Stimulated activated CD8-positive, alpha-beta memory T cell treated with anti-CD3 and anti-CD28 coated beads, Interleukin-7, amount 100 ng/mL, for 1 hour (primary cell): ENCODE measurements around the gene SMG5.

Experiments
- DNase-seq, 2 donors: peaks; one replicate each; pipeline ENCODE4 v3.0.0-alpha.2; 2020; ENCODE audit warnings: low read depth in 2 of 2

Gene SMG5

DNA sequence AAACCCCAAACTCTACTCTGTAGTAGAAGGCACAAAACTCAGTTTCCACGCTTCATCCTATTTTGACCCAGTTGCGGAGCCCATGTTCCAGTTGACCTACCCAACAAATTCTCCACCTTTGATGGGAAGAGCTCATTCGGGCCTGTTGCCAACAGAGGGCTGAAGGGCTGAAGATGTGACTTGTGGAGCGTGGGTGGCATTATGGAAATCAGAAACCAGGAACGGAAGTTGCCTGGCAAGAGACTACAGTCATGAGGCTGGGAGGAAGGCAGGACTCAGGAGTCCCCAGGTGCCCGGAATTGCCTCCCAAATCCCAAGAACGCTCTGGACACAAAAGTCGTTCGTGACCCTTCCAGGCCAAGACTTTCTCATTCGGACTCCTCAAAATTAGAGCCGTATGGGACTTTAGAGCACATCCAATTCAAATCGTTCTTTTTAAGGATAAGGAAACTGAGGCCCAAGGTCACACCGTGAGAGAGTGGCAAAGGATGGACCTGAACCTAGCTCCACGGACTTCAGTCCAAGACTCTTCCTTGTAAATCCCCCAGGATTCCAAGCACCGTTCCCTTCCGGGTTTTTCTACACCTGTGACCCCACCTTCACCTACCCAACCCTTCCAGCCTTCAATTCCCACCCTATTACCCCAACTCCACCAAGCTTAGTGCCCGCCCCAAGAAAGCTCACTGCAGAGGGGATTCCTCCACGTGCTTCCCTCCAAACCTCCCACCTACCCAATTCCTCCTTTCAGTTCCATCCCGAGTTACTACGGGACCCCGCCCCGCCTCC, 739 bp downstream of the SMG5 start:
- DNase-seq, result no peak

GRCh38 chr1:156281281-156281680, 1.3 kb downstream of the SMG5 start:
- DNase-seq, result no peak

GRCh38 chr1:156279837-156280236, 2.8 kb downstream of the SMG5 start:
- no peak for DNase-seq

DNA sequence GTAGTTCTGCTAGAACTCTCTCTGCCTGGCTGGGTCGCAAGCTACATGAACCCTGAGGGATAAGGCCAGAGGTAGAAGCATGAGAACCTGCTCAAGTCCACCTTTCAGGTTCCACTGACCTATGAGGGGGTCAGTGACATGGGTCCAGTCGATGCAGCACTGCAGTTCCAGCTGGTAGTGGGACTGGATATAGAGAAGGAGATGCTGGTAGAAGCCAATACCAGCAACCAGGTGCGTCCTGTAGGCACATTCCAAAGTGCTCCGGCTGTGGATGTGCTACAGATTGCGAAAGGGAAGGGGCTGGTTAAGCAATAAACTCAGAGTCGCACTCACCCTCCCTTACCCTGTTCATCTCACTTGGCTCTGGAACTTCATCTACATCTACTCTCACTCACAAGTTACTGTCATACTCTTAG, 5.7 kb downstream of the SMG5 start:
- DNase-seq, result no peak

DNA sequence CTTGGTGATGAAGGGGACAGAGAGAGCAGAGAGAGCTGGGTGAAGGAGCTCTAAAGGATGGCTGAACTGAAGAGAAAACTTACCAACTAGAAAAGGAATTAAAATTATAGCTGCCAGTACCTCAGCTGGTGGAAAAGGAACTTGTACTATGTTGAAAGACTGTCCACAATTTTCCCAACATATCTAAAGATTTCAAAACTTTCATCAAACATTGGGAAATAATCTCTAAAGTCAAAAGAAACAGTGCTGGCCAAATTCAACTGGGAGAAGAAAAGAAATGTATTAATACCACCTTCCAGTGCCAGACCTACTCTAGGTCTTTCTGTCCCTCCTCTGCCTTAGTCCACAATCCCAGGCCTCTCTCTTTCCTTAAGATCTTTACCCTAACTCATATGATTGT, 6.1 kb downstream of the SMG5 start:
- DNase-seq, result no peak

GRCh38 chr1:156270314-156270713, 12.3 kb downstream of the SMG5 start:
- DNase-seq, result no peak

DNA sequence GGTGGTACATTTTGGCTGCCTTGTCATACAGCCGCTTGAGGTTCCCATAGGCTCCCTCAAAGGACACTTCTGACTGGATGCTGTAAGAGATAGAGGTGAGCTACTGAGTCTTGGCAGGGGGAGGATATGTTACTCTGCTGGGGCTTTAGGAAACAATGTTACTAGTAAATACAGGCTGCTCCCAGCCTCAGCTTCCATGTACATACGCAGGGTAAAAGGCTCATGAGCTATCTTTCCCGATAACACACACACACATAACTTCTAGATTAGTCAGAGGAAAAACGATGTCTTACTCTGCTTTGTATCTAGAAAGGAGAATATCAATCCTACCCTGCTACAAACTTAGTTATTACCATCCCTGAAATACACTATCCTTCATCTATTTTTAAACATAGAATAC, 14.3 kb downstream of the SMG5 start:
- no peak for DNase-seq

GRCh38 chr1:156266051-156266450, 16.6 kb downstream of the SMG5 start:
- DNase-seq, result no peak

DNA sequence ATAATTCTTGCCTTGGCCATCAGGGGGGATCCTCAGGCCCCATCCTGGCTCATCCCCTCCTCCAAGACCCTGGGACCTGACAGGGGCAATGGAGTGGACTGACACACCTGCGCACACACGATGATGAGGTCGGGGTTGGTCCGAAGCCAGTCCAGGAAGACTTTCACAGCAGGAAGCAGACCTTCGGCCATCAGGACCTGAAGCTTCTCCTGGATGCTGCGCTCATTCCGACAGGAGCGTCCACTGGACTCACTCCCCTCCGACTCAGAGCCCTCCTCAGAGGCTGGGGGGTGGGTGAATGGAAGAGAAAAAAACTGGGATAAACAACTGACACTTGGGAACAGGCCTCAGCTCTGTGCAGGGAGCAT, 19.4 kb downstream of the SMG5 start:
- no peak for DNase-seq

DNA sequence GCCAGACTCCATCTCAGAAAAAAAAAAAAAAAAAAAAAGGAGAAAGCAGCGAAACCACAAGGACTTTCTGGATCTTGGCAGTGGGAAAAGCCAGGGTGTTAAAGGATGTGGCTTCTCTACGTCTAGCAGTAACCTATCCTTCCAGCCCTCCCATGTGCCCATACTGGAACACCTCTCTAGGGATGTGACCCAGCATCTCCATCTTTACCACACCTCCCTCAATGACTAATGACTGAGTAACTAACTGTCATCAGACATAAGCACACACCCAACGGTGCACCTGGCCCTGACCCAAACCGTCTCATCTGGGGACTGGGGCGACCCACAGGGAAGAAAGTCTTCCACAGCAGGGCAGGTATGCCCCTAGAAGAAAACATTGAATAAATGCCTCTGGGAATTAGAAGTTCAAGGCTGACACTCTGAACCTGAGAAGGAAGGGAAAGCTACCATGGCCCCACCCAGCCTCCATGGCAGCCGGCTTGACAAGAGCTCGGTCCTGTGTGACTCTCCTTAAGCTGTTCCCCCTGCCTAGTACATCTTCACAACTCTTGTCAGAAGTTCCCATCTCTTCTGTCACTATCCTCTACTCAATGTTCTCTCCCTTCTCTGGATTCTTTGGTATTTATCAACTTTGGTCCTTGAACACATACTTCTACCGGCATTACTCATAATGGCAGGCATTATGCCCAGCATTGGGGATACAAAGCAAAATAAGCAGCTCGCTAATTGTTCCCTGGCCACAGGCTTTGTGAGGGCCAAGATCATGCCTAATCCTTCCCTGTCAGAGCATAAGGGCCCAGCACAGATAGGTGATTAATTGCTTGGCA, 20.0 kb downstream of the SMG5 start:
- DNase-seq, result no peak

DNA sequence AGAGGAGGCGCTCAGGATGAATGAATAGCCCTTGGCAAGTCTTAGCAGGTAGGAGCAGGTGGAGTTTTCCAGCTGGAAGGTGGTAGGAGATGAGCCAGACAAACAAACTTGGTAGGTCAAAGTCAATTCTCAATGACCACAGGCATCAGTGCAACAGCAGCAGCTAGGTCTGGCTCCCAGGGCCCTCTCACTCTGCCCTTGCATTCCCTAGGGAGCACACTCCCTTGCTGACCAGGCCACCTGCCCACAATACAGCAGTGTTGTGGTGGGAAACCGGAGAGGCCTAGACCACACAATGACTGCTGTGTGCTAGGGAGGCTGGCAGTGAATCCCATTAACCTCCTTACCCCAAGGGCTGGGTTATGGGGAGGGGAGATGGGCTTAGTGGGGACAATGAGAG, 21.7 kb downstream of the SMG5 start:
- no peak for DNase-seq

- DNase-seq, result no peak
These were observed 22.8 kb downstream of the SMG5 start for GRCh38 chr1:156259805-156260204.

GRCh38 chr1:156258859-156259258, 23.8 kb downstream of the SMG5 start:
- no peak for DNase-seq

DNA sequence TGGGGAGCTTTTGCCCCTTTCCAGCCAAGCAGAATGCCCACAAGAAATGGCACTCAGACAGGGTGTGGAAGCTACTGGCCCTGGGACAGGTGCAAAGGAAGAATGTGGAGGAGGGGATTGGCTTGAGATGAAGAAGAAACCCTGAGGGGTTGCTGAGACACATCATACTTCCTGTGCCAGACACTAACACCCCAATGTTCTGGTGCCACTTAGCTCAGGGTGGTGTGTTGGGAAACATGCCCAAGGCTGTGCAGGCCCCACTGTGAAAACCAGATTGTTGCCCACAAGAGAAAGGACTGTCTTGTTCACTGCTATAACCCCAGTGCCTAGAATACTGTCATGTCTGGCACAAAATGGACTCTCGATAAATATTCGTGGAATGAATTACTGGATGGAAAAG, 24.9 kb downstream of the SMG5 start:
- DNase-seq, result no peak

DNA sequence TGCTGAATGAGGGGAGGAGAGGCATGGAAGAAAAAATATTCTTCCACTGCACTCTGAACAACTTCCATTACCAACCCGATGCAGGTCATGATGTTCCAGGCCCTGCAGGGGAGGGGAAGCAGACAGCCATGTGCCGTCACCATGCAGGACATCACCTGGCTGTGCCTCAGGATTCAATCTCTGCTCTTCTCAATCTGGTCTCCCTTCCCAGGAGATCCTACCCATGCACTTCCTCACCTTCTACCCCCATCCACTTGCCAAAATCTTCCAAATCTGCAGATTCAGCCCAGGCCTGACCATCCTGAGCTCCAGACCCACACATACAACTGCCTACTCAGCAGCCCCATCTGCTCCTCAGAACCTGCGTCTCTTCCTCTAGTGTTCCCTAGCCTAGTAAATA, 29.0 kb downstream of the SMG5 start:
- no peak for DNase-seq

DNA sequence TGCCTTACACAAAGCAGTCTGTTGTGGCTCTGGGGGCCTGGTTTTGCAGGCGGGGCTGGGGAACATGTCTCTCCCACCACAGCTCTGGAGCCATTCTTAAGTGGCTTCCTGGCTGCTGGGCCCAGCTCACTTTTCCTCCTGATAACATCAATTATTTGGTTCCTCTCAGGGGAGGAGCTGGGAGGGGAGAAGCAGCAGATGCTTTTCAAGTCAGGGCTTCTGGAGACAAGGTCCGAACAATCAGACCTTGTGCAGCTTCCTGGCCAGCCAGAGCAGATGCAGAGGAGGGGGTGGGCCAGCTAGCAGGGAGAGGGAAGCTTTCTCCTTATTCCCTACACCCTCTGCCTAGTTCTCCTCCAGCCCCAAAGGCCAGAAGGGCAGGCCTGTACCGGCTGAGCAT, 31.1 kb downstream of the SMG5 start:
- DNase-seq, result no peak

- no peak for DNase-seq
These were observed 33.0 kb downstream of the SMG5 start for GRCh38 chr1:156249593-156249992.

- no peak for DNase-seq
These were observed 34.3 kb downstream of the SMG5 start for GRCh38 chr1:156248323-156248683.

- no peak for DNase-seq
These were observed 34.9 kb downstream of the SMG5 start, which contains the start of gene PAQR6 for GRCh38 chr1:156247460-156248322. Gene PAQR6 (minus strand): TSS chr1:156248056. CDS start chr1:156246731, 1,325 bp downstream.

GRCh38 chr1:156246781-156247459, 35.7 kb downstream of the SMG5 start:
- DNase-seq, result no peak

DNA sequence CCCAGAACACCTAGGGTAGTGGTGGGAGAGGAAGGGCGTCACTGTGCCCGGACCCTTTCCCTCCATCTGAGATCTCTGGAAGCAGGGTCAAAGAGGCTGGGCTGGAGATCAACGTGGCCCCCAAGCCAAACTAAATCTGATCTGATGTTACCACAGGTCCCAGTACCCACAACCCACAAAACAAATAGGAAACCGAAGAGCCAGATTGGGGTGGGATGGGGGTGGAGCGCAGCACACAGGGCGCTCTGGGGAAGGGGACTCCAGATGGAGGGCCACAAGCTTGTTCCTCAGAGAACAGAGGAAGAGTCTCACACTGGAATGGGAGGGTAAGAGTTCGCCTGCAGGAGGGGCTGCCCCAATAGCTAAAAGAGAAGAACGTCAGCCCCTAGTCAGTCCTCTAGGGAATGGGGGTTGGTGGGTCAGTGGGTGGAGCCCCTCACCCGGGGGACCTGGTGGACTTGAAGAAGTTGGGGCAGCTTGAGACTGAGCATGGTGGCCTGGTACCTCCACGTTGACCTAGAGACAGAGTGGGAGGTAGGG, 36.3 kb downstream of the SMG5 start:
- DNase-seq, result no peak
